ENCODE measurements around the gene AMACR.

Gene AMACR

GRCh38 chr5:34001241-34001841, 6.5 kb downstream of the AMACR start:
- H3K4me3 ChIP-seq (ENCODE audit: low read depth, low read length): no peak overlapping the region
- no peak for DNase-seq (ENCODE audit: low read depth)
- no peak for TF ChIP-seq CTCF (IDR thresholded peaks at IDR 0.05; ENCODE audit: insufficient read depth, low read depth, low read length, missing control alignments)

DNA sequence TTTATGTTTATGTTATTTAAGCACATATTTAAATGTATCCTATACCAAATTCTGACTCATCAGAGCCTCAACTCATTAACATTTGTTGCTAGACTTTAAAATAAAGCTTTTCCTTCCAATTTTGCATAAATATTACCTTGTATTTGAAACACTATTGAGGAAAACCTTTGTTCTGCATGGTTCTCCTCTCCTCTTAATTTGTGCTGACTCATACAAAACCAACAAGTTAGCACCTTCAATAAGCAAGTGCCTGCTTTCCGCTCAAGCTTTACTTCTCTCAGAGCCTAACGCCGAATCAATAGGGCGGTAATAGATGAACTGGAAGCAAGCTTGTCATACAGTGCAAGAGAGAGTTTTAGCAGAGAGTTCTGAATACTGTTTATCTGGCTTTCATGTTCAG, 7.9 kb downstream of the AMACR start:
- no peak overlapping the region for H3K4me3 ChIP-seq (ENCODE audit: low read depth, low read length)
- no peak for TF ChIP-seq CTCF (IDR thresholded peaks at IDR 0.05; ENCODE audit: insufficient read depth, low read depth, low read length, missing control alignments)
- DNase-seq (ENCODE audit: low read depth): no peak

DNA sequence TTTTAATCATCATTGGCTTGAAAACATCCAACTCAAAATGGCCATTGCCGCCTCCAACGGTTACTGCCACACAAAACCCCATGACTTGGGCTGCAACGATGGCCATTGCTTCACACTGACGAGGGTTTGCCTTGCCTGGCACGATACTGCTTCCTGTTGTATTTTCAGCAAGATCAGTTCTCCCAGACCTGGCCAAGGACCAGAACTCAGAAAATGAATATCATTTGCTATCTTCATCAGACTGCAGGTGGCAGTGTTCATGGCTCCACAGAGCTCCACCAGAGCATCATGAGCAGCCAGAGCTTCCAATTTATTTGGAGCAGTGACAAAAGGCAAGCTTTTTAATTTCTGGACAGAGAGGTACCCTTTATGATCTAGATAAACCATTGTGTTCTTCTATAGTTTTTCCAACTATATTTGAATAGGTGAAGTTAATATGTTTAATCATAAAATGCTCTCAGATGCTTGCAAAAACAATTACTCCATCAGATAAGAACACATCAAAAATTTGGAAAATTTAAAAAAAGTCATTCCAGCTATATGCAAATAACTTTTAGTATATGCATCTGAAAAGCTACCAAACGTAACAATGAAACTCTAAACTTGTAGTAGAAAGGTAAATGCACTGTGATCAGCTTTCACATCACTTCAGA, 10.4 kb downstream of the AMACR start:
- peak; percentile 54 for TF ChIP-seq CTCF (IDR thresholded peaks at IDR 0.05; ENCODE audit: insufficient read depth, low read depth, low read length, missing control alignments)
- peak; percentile 60 for DNase-seq (ENCODE audit: low read depth)
- no peak overlapping the region for H3K4me3 ChIP-seq (ENCODE audit: low read depth, low read length)

GRCh38 chr5:33995865-33996264, 12.0 kb downstream of the AMACR start:
- H3K4me3 ChIP-seq (ENCODE audit: low read depth, low read length): no peak overlapping the region
- DNase-seq (ENCODE audit: low read depth): no peak
- no peak for TF ChIP-seq CTCF (IDR thresholded peaks at IDR 0.05; ENCODE audit: insufficient read depth, low read depth, low read length, missing control alignments)

DNA sequence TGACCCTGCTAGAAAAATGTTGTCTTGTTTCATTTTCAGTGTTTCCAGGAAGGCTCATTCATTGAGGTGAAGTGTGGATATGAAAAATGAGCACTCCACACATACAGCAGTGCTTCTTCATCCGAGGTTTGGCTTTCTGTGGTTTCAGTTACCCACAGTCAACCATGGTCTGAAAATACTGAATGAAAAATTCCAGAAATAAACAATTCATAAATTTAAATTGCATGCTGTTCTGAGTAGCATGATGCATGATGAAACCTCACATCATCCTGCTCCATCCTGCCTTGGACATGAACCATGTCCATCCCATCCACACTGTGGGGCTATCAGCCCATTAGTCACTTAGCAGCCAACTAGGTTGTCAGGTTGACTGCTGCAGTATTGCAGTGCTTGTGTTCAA, 13.0 kb downstream of the AMACR start:
- no peak for TF ChIP-seq CTCF (IDR thresholded peaks at IDR 0.05; ENCODE audit: insufficient read depth, low read depth, low read length, missing control alignments)
- H3K4me3 ChIP-seq (ENCODE audit: low read depth, low read length): no peak overlapping the region
- DNase-seq (ENCODE audit: low read depth): no peak

- no peak for TF ChIP-seq CTCF (IDR thresholded peaks at IDR 0.05; ENCODE audit: insufficient read depth, low read depth, low read length, missing control alignments)
- no peak for DNase-seq (ENCODE audit: low read depth)
- no peak overlapping the region for H3K4me3 ChIP-seq (ENCODE audit: low read depth, low read length)
Measured at GRCh38 chr5:33992864-33993263, 15.0 kb downstream of the AMACR start.

- no peak overlapping the region for H3K4me3 ChIP-seq (ENCODE audit: low read depth, low read length)
- no peak for TF ChIP-seq CTCF (IDR thresholded peaks at IDR 0.05; ENCODE audit: insufficient read depth, low read depth, low read length, missing control alignments)
- no peak for DNase-seq (ENCODE audit: low read depth)
Measured at GRCh38 chr5:33985447-33985846, 22.4 kb downstream of the AMACR start.
